Activated gamma-delta T cell (primary cell): Measurements from ENCODE around the gene FTL.

ENCODE experiments used
- DNase-seq: peaks from one replicate; lab custom pipeline; 2025; lab: John Stamatoyannopoulos, UW

Gene FTL

GRCh38 chr19:48945817-48946216 lies 19.3 kb upstream of the FTL start:
- DNase-seq: no peak

GRCh38 chr19:48946463-48947257 lies 18.4 kb upstream of the FTL start:
- no peak for DNase-seq

GRCh38 chr19:48947258-48947542 lies 17.9 kb upstream of the FTL start:
- DNase-seq: no peak

- DNase-seq: no peak
Measured at GRCh38 chr19:48950159-48950558, 14.9 kb upstream of the FTL start.

GRCh38 chr19:48950830-48951519 lies 14.1 kb upstream of the FTL start:
- DNase-seq: no peak

- DNase-seq: no peak
Measured at GRCh38 chr19:48953141-48953540, 12.0 kb upstream of the FTL start.

GRCh38 chr19:48953990-48954594 lies 11.0 kb upstream of the FTL start:
- DNase-seq: no peak

- DNase-seq: peak; percentile 77
Measured at GRCh38 chr19:48954595-48955307, 10.4 kb upstream of the FTL start, which contains the start of gene BAX. Gene BAX (plus strand): TSS chr19:48954875. CDS start chr19:48954929, 54 bp downstream.

- no peak for DNase-seq
Measured at GRCh38 chr19:48955308-48955958, 9.7 kb upstream of the FTL start.

- no peak for DNase-seq
Measured at GRCh38 chr19:48958006-48958405, 7.1 kb upstream of the FTL start.

GRCh38 chr19:48959341-48960239 lies 5.5 kb upstream of the FTL start:
- DNase-seq: no peak

- DNase-seq: no peak
Measured at GRCh38 chr19:48961051-48961649, 4.0 kb upstream of the FTL start.

- DNase-seq: no peak
Measured at GRCh38 chr19:48961673-48962028, 3.5 kb upstream of the FTL start.

GRCh38 chr19:48962029-48962848 lies 2.9 kb upstream of the FTL start:
- DNase-seq: no peak

GRCh38 chr19:48962849-48963165 lies 2.3 kb upstream of the FTL start:
- DNase-seq: no peak

- DNase-seq: peak; percentile 48
Measured at GRCh38 chr19:48963371-48964204, 1.5 kb upstream of the FTL start.

GRCh38 chr19:48964205-48965039 lies 687 bp upstream of the FTL start:
- DNase-seq: no peak
